NT2/D1 (cell line): Measurements from ENCODE around the gene AGRN.
"Not testable (repeated sequence)": the region's sequence is repeated elsewhere in the genome, so short reads cannot be mapped to it uniquely, and the experiment has no call there.

ENCODE experiments used
- DNase-seq: peaks from one replicate; pipeline ENCODE4 v3.0.0-alpha.2; 2011; ENCODE audit warnings: low read depth, low spot score
- H3K27me3 ChIP-seq: 2 replicates; pipeline ENCODE4 v1.6.0; 2011; ENCODE audit warnings: mild to moderate bottlenecking; ENCODE audit not compliant: insufficient read length, insufficient read depth
- H3K36me3 ChIP-seq: 2 replicates; pipeline ENCODE4 v1.6.1; 2011; ENCODE audit warnings: mild to moderate bottlenecking, low read length, mixed read lengths; ENCODE audit not compliant: insufficient read depth, insufficient read length
- H3K4me1 ChIP-seq: 2 replicates; pipeline ENCODE4 v1.5.1; 2011; ENCODE audit not compliant: insufficient read depth, insufficient read length
- H3K4me3 ChIP-seq: 2 replicates; pipeline ENCODE4 v1.5.1; 2011; ENCODE audit warnings: low read depth; ENCODE audit not compliant: insufficient read length
- H3K9ac ChIP-seq: 2 replicates; pipeline ENCODE4 v1.6.0; 2011; ENCODE audit warnings: low read depth; ENCODE audit not compliant: insufficient read length
- H3K9me3 ChIP-seq: 2 replicates; pipeline ENCODE4 v1.5.1; 2011; ENCODE audit warnings: mild to moderate bottlenecking, low read length; ENCODE audit not compliant: insufficient read depth
- SUZ12 ChIP-seq: IDR thresholded peaks from 2 replicates; pipeline ENCODE4 v1.6.1; 2011; ENCODE audit not compliant: insufficient read length, insufficient read depth; ENCODE audit errors: extremely low read depth
- YY1 ChIP-seq: IDR thresholded peaks from 2 replicates; pipeline ENCODE4 v1.6.1; 2011; ENCODE audit not compliant: insufficient read length, insufficient read depth
- ZNF274 ChIP-seq: IDR thresholded peaks from 2 replicates; pipeline ENCODE4 v1.6.1; 2011; ENCODE audit warnings: mild to moderate bottlenecking, low read depth, low read length

Gene AGRN

DNA sequence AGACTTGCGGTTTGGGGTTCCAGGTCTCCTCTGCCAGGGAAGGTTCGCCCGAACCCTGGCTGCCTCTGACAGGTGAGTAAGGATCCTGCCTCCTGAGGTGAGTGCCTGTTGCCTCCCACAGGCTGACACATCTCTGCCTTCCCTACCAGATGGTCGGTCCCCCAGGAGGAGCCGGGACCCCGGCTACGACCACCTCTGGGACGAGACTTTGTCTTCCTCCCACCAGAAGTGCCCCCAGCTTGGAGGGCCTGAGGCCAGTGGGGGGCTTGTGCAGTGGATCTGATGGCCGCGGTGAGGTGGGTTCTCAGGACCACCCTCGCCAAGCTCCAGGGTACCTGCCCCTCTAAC is 45.7 kb upstream of the AGRN start:
- H3K9me3 ChIP-seq = no peaks in the 10 kb centered on the region
- no peak for DNase-seq
- no peaks in the 10 kb centered on the region for H3K36me3 ChIP-seq
- no peak for TF ChIP-seq SUZ12
- TF ChIP-seq ZNF274 = no peak
- no peak for TF ChIP-seq YY1
- H3K9ac ChIP-seq = no peak overlapping the region
- no peak overlapping the region for H3K4me3 ChIP-seq
- peaks cover 4% of the 10 kb centered on the region for H3K27me3 ChIP-seq
- peaks cover 6% of the 10 kb centered on the region for H3K4me1 ChIP-seq

DNA sequence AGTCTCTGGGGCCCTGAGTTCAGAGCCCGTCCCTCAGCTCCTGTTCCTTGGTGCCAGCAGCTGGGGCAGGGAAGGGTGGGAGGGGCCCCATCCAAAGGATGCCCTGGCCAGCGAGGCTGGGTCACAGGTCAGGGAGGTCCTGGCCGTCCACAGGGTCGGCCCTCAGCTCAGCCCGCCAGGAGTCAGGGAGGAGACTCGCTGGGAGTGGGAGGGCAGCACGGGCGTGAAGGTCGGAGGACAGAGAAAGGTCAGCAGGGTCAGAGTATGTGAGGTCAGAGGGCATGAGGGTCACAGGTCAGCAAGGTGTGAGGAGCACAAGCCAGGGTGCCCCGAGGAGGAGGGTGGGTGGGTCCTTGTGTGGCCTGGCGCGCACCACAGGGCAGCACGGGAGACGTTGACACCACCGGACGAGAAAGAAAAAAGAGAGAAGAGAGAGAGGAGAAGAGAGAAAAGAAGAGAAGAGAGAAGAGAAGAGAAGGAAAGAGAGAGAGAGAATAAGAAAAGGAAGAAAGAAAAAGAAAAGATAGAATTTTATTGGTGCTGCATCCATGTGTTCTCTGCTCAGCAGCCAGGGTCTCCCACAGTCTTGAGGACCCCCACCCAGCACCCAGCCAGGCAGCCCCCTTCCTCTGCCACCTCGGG is 45.1 kb upstream of the AGRN start:
- no peak overlapping the region for H3K9ac ChIP-seq
- DNase-seq = no peak
- no peak overlapping the region for H3K4me3 ChIP-seq
- H3K36me3 ChIP-seq = no peaks in the 10 kb centered on the region
- H3K9me3 ChIP-seq = no peaks in the 10 kb centered on the region
- no peaks in the 10 kb centered on the region for H3K27me3 ChIP-seq
- peaks cover 6% of the 10 kb centered on the region for H3K4me1 ChIP-seq
- TF ChIP-seq SUZ12 (no peak), ZNF274 (no peak)

DNA sequence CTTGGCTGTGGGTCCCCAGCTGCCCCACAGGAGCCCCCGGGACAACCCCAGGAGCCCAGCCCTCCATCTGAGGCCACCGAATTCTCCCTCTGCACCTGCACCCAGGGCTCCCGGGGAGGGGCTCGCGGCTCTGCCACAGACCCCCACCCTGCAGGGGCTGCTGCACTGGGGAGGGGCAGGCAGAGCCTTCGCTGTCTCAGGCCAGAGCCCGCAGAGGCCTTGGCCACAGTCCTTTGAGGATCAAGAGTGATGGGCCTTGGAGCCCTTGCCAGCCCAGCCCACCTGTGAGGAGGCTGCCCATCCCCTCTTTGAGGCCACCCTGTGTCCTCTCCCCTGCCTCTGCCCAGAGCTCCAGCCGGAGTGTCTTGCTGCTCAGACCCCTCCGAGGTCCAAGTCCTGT is 44.6 kb upstream of the AGRN start:
- no peak for DNase-seq
- H3K9me3 ChIP-seq = no peaks in the 10 kb centered on the region
- H3K4me3 ChIP-seq = no peak overlapping the region
- no peak overlapping the region for H3K9ac ChIP-seq
- peaks cover 3% of the 10 kb centered on the region for H3K4me1 ChIP-seq
- no peak for TF ChIP-seq ZNF274
- TF ChIP-seq YY1 = no peak
- TF ChIP-seq SUZ12 = no peak
- H3K36me3 ChIP-seq = no peaks in the 10 kb centered on the region
- H3K27me3 ChIP-seq = no peaks in the 10 kb centered on the region

DNA sequence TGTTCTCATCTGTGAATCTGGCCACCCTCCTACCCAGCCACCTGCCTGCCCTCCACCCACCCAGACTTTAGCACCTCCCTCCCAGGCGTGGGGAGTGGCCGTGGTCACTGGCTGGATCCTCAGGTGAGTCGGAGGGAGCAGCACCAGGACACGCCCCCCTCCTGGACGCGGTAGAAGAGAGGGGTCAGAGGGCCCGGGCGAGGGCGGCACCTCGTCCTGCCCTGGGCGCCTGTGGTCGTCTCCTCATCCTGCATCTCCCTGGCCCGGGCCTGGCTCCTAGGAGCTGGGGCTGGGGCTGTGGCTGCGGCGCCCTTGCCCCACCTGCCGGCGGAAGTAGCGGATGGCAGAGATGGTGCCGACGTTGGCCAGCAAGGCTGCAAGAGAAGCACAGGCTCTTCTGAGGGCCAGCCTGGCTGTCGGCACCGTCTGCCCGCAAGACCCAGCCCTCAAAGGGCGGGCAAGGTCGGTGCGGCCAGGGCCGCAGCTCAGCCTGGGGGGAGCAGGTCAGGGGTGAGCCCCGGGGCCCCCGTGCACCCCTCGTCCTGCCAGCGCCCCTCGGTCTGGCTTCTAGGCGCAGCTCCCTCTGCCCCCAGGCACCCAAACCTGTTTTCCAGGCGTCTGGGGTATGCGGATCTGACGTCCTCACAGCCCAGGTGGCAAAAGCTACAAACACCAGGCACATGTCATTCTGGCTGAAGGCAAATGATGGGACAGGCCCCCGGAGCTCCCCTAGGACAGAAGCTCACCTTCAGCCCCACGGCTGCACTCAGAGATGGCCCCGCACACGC is 43.8 kb upstream of the AGRN start:
- Histone ChIP-seq H3K36me3 (no peaks in the 10 kb centered on the region), H3K4me3 (no peak overlapping the region), H3K27me3 (no peaks in the 10 kb centered on the region), H3K4me1 (peaks cover 2% of the 10 kb centered on the region), H3K9ac (no peak overlapping the region), H3K9me3 (no peaks in the 10 kb centered on the region)
- TF ChIP-seq ZNF274 = no peak
- TF ChIP-seq YY1 = no peak
- TF ChIP-seq SUZ12 = no peak
- no peak for DNase-seq

DNA sequence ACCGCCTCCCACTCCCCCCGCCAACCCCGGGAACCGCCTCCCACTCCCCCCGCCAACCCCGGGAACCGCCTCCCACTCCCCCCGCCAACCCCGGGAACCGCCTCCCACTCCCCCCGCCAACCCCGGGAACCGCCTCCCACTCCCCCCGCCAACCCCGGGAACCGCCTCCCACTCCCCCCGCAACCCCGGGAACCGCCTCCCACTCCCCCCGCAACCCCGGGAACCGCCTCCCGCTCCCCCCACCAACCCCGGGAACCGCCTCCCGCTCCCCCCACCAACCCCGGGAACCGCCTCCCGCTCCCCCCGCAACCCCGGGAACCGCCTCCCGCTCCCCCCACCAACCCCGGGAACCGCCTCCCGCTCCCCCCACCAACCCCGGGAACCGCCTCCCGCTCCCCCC is 43.1 kb upstream of the AGRN start:
- not testable (repeated sequence) for H3K9ac ChIP-seq, H3K27me3 ChIP-seq, H3K4me1 ChIP-seq, DNase-seq, H3K9me3 ChIP-seq, H3K36me3 ChIP-seq, H3K4me3 ChIP-seq

DNA sequence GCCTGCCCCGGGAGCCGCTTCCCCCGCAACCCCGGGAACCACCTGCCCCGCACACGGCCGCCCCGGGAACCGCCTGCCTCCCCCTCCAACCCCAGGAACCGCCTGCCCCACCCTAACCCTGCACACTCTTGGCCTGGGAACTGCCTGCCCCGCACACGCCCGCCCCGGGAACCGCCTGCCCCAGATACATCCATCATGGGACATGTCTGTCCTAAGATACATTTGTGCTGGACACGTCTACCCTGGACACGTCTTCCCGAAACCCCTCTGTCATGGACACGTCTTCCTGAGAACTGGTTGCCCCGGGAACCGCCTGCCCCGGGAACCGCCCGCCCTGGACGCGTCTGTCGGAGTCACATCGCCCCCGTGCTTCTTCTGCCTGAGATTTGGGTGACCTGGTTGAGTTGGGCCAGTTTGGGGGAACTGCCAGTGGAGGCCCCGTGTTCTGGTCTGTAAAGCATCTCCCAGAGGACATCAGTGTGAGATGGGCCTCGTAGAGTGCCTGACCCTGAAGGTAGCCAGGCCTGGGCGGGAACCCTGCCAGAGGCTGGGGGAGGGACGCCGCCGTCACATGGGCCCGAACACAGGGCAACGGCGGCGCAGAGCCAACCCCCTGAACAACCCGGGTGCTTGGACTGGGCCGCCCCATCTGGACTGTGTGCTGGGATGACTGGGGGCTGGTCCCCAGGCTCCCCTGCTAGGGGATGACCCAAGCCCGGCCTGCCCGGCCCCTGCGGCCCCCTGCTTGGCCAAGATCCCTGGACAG is 41.7 kb upstream of the AGRN start:
- DNase-seq = no peak
- no peaks in the 10 kb centered on the region for H3K36me3 ChIP-seq
- TF ChIP-seq SUZ12 (no peak), YY1 (no peak), ZNF274 (no peak)
- H3K4me1 ChIP-seq = peaks cover 2% of the 10 kb centered on the region
- peaks cover 11% of the 10 kb centered on the region for H3K27me3 ChIP-seq
- H3K9ac ChIP-seq = no peak overlapping the region
- no peaks in the 10 kb centered on the region for H3K9me3 ChIP-seq
- no peak overlapping the region for H3K4me3 ChIP-seq

DNA sequence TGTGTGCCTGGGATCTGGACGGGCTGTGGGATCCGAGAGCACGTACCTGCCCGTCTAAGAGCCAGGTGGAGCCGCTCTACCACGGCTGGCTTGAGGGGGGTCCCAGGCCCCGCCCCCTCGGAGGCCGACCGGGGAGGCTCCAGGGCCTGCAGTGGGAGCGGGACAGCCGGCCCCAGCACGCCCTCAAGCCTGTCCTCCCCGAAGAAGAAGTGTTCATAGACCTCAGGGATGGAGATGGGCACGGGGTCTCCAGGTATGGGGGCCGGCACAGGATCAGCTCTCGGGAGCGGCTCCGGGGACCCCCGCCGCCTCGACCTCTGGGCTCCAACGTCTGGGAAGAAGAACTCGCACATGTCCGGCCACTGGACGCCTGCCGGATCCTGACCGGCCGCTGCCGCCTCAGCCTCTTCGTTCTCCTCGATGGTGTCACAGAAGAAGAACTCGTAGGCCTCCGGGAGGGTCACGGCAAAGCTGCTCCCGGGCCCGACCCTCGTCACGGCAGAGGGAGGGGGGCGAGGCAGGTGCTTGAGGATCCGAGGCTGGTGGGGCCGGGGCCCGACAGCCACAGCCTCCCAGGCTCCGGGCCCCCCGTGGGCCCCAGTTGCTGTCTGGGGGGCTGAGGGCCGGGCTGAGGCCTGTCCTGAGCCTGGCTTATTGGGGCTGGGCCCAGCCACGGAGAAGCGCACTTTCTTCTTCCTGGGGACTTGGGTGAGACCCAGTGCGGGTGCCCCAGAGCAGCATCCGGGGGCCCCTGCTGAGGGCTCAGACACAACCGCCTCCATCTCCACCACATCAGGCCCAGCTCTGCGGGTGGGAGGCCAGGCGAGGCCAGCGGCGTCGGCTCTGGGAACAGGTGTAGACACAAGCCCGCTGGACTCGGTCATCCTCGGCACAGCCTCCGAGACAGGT is 40.8 kb upstream of the AGRN start:
- H3K36me3 ChIP-seq = no peaks in the 10 kb centered on the region
- H3K9ac ChIP-seq = no peak overlapping the region
- H3K4me3 ChIP-seq = no peak overlapping the region
- H3K27me3 ChIP-seq = peaks cover 11% of the 10 kb centered on the region
- TF ChIP-seq SUZ12 = no peak
- no peak for TF ChIP-seq YY1
- TF ChIP-seq ZNF274 = no peak
- H3K9me3 ChIP-seq = no peaks in the 10 kb centered on the region
- peaks cover 2% of the 10 kb centered on the region for H3K4me1 ChIP-seq
- DNase-seq = no peak
